Fibroblast of villous mesenchyme (primary cell): ENCODE measurements around the gene RNF152. TPM values are rescaled to one million over a fixed set of nuclear protein-coding genes. Genes with fewer than 3 reads are reported as not detected.
A peak's percentile ranks its signal among the peaks of the same experiment; 100 is the strongest.

Experiments used
- DNase-seq: peaks from one replicate; pipeline ENCODE4 v3.0.0-alpha.2; 2010; ENCODE audit warnings: low read depth
- H3K4me3 ChIP-seq: 2 replicates; pipeline ENCODE4 v1.5.1; 2011; ENCODE audit warnings: low read depth, mild to moderate bottlenecking, low read length
- CTCF ChIP-seq: IDR thresholded peaks from 2 replicates; pipeline ENCODE4 v1.5.1; 2012; ENCODE audit warnings: low read depth, mild to moderate bottlenecking, low read length; ENCODE audit not compliant: insufficient read depth
- total RNA-seq: library from RNA; depleted of rRNA; stranded (reverse); fragments of >200 nt; gene quantifications from 2 replicates; pipeline ENCODE4 v1.2.3, GENCODE V29; 2012

Gene RNF152
- total RNA-seq, 1 donor, result 11.7 TPM

GRCh38 chr18:61894751-61895524 is 2.1 kb upstream of the RNF152 start:
- peak; percentile 15 for DNase-seq
- TF ChIP-seq CTCF, result no peak
- H3K4me3 ChIP-seq, result peak overlapping the region; percentile 82

- peak; percentile 75 for DNase-seq
- peak; percentile 16 for TF ChIP-seq CTCF
- peak overlapping the region; percentile 82 for H3K4me3 ChIP-seq
Measured at GRCh38 chr18:61893971-61894750, 1.4 kb upstream of the RNF152 start.

- no peak for TF ChIP-seq CTCF
- peak overlapping the region; percentile 82 for H3K4me3 ChIP-seq
- peak; percentile 44 for DNase-seq
Measured at GRCh38 chr18:61893309-61893970, 633 bp upstream of the RNF152 start.

GRCh38 chr18:61891894-61892293 is 913 bp downstream of the RNF152 start:
- H3K4me3 ChIP-seq, result peak overlapping the region; percentile 13
- DNase-seq, result peak; percentile 18
- TF ChIP-seq CTCF, result no peak

GRCh38 chr18:61891271-61891670 is 1.5 kb downstream of the RNF152 start:
- DNase-seq, result peak; percentile 54
- no peak for TF ChIP-seq CTCF
- H3K4me3 ChIP-seq, result no peak overlapping the region

- no peak for DNase-seq
- H3K4me3 ChIP-seq, result no peak overlapping the region
- TF ChIP-seq CTCF, result no peak
Measured at GRCh38 chr18:61890344-61890743, 2.5 kb downstream of the RNF152 start.
